Measurements from ENCODE around the gene UBE2E2.

- TF ChIP-seq POLR2AphosphoS5 (IDR thresholded peaks at IDR 0.05; ENCODE audit: low read depth, low read length) (no peak), POLR2A (IDR thresholded peaks at IDR 0.05; ENCODE audit: low read depth, low read length) (no peak), TAF1 (IDR thresholded peaks at IDR 0.05; ENCODE audit: borderline replicate concordance, low read depth, low read length) (no peak)
Measured at GRCh38 chr3:23161308-23161707, 41.8 kb upstream of the UBE2E2 start.
